HepG2 (cell line): ENCODE measurements around the gene CST8. TPM values are rescaled to one million over a fixed set of nuclear protein-coding genes. Genes with fewer than 3 reads are reported as not detected.

ENCODE experiments used
- CTCF ChIP-seq: sonication (generic); formaldehyde crosslinking; IDR thresholded peaks from 2 replicates; pipeline ENCODE4 v1.5.0; 2020; ENCODE audit warnings: mild to moderate bottlenecking, missing genetic modification reagents, moderate library complexity
- ETV5 ChIP-seq: IDR thresholded peaks from 2 replicates; pipeline ENCODE4 v1.6.1; 2018; ENCODE audit warnings: missing biosample characterization, missing genetic modification reagents, inconsistent platforms, borderline replicate concordance
- FOXA3 ChIP-seq: IDR thresholded peaks from 2 replicates; pipeline ENCODE4 v1.6.1; 2016; ENCODE audit warnings: missing genetic modification reagents, missing compliant biosample characterization
- HNRNPLL ChIP-seq: fragments of 200-400 bp; formaldehyde crosslinking; IDR thresholded peaks from 2 replicates; pipeline ENCODE4 v1.6.1; 2017; ENCODE audit warnings: mild to moderate bottlenecking, low read depth, low read length; ENCODE audit not compliant: poor library complexity, severe bottlenecking
- JUND ChIP-seq: sonication (generic); formaldehyde crosslinking; IDR thresholded peaks from 2 replicates; pipeline ENCODE4 v1.8.0; 2022; ENCODE audit warnings: mild to moderate bottlenecking, missing genetic modification reagents
- MLXIP ChIP-seq: sonication (generic); formaldehyde crosslinking; IDR thresholded peaks from 2 replicates; pipeline ENCODE4 v1.9.0; 2021; ENCODE audit warnings: missing genetic modification reagents, borderline replicate concordance
- MXI1 ChIP-seq: IDR thresholded peaks from 3 replicates; pipeline ENCODE4 v1.6.1; 2012; ENCODE audit warnings: low read depth, low read length, inconsistent platforms, borderline replicate concordance
- NAIF1 ChIP-seq: sonication (generic); formaldehyde crosslinking; IDR thresholded peaks from 2 replicates; pipeline ENCODE4 v1.5.0; 2020; ENCODE audit warnings: mild to moderate bottlenecking, missing genetic modification reagents, borderline replicate concordance
- NCOR1 ChIP-seq: fragments of 200-600 bp; sonication (generic); IDR thresholded peaks from 2 replicates; pipeline ENCODE4 v1.7.0; 2017; ENCODE audit warnings: antibody characterized with exemption, low read length, borderline replicate concordance
- PAX8 ChIP-seq: sonication (generic); formaldehyde crosslinking; IDR thresholded peaks from 2 replicates; pipeline ENCODE4 v1.8.0; 2022; ENCODE audit warnings: mild to moderate bottlenecking, missing genetic modification reagents, borderline replicate concordance
- POLR2A ChIP-seq, 2 experiments: IDR thresholded peaks; 2 replicates each; pipeline ENCODE4 v1.6.1; 2011; ENCODE audit warnings: low read depth in 2 of 2, low read length in 2 of 2, mild to moderate bottlenecking in 1 of 2, moderate library complexity in 1 of 2; ENCODE audit not compliant: insufficient read depth in 1 of 2
- RBAK ChIP-seq: sonication (generic); formaldehyde crosslinking; IDR thresholded peaks from 2 replicates; pipeline ENCODE4 v1.5.1; 2020; ENCODE audit warnings: mild to moderate bottlenecking, missing genetic modification reagents
- RORA ChIP-seq: sonication (generic); formaldehyde crosslinking; IDR thresholded peaks from 2 replicates; pipeline ENCODE4 v1.5.0; 2020; ENCODE audit warnings: mild to moderate bottlenecking, missing genetic modification reagents, moderate library complexity
- SNRNP70 ChIP-seq: fragments of 200-400 bp; formaldehyde crosslinking; IDR thresholded peaks from 2 replicates; pipeline ENCODE4 v1.6.1; 2017; ENCODE audit warnings: mild to moderate bottlenecking, low read depth, low read length, moderate library complexity
- SOX13 ChIP-seq, 3 experiments: fragments of 450-650 bp in 1 of 3; sonication (generic) in 1 of 3; formaldehyde crosslinking in 1 of 3; IDR thresholded peaks in 2 of 3; conservative IDR thresholded peaks in 1 of 3; 2 replicates each; pipeline versions ENCODE4 v1.5.0 to v1.6.1; 2016 to 2020; ENCODE audit warnings: antibody characterized with exemption in 1 of 3, mild to moderate bottlenecking in 1 of 3, missing compliant biosample characterization in 1 of 3, missing genetic modification reagents in 1 of 3, moderate library complexity in 1 of 3
- SP4 ChIP-seq: sonication (generic); formaldehyde crosslinking; IDR thresholded peaks from 2 replicates; pipeline ENCODE4 v1.8.1; 2023; ENCODE audit warnings: mild to moderate bottlenecking, missing genetic modification reagents
- THYN1 ChIP-seq: sonication (generic); formaldehyde crosslinking; IDR thresholded peaks from 2 replicates; pipeline ENCODE4 v1.8.1; 2023; ENCODE audit warnings: low read depth, mild to moderate bottlenecking, moderate library complexity, missing genetic modification reagents, borderline replicate concordance
- ZBTB1 ChIP-seq: sonication (generic); formaldehyde crosslinking; IDR thresholded peaks from 2 replicates; pipeline ENCODE4 v1.4.0; 2020; ENCODE audit warnings: missing genetic modification reagents, borderline replicate concordance
- ZFP36L1 ChIP-seq: sonication (generic); formaldehyde crosslinking; IDR thresholded peaks from 2 replicates; pipeline ENCODE4 v1.8.0; 2022; ENCODE audit warnings: mild to moderate bottlenecking, missing genetic modification reagents, moderate library complexity
- ZFP37 ChIP-seq: sonication (generic); formaldehyde crosslinking; IDR thresholded peaks from 2 replicates; pipeline ENCODE4 v1.4.0; 2020; ENCODE audit warnings: missing genetic modification reagents, borderline replicate concordance
- ZNF530 ChIP-seq: sonication (generic); formaldehyde crosslinking; IDR thresholded peaks from 2 replicates; pipeline ENCODE4 v1.5.0; 2020; ENCODE audit warnings: low read depth, mild to moderate bottlenecking, missing genetic modification reagents
- ZNF674 ChIP-seq: sonication (generic); formaldehyde crosslinking; IDR thresholded peaks from 2 replicates; pipeline ENCODE4 v1.5.0; 2020; ENCODE audit warnings: low read depth, mild to moderate bottlenecking, missing genetic modification reagents
- ZNF891 ChIP-seq: sonication (generic); formaldehyde crosslinking; IDR thresholded peaks from 2 replicates; pipeline ENCODE4 v1.5.0; 2020; ENCODE audit warnings: mild to moderate bottlenecking, missing genetic modification reagents
- ZSCAN31 ChIP-seq: sonication (generic); formaldehyde crosslinking; IDR thresholded peaks from 2 replicates; pipeline ENCODE4 v1.5.0; 2020; ENCODE audit warnings: low read depth, mild to moderate bottlenecking, missing genetic modification reagents
- polyA plus RNA-seq, 8 experiments: library from polyadenylated mRNA; depleted of rRNA in 3 of 8; stranded (reverse) in 7 of 8; unstranded in 1 of 8; fragments of >200 nt; fragmentation: Illumina TruSeq in 4 of 8; extraction: Trizol in 4 of 8; gene quantifications; 2 replicates each; pipeline versions ENCODE4 v1.2.1 to v1.2.3, GENCODE V29; 2011 to 2016; ENCODE audit warnings: low read depth in 4 of 8, missing spikeins in 1 of 8, mixed read lengths in 1 of 8; ENCODE audit not compliant: insufficient read depth in 1 of 8
- total RNA-seq, 5 experiments: library from RNA; depleted of rRNA; stranded (reverse); fragments of >200 nt; fragmentation: Illumina TruSeq; extraction: Trizol; gene quantifications; 2 replicates each; pipeline ENCODE4 v1.2.3, GENCODE V29; 2016; ENCODE audit warnings: low read depth in 1 of 5

The CST8 gene
- total and polyA plus RNA-seq, 2 of the 13 experiments (the other 11 are each of a cell fraction or from before 2014, with no cell fraction given), result not detected

DNA sequence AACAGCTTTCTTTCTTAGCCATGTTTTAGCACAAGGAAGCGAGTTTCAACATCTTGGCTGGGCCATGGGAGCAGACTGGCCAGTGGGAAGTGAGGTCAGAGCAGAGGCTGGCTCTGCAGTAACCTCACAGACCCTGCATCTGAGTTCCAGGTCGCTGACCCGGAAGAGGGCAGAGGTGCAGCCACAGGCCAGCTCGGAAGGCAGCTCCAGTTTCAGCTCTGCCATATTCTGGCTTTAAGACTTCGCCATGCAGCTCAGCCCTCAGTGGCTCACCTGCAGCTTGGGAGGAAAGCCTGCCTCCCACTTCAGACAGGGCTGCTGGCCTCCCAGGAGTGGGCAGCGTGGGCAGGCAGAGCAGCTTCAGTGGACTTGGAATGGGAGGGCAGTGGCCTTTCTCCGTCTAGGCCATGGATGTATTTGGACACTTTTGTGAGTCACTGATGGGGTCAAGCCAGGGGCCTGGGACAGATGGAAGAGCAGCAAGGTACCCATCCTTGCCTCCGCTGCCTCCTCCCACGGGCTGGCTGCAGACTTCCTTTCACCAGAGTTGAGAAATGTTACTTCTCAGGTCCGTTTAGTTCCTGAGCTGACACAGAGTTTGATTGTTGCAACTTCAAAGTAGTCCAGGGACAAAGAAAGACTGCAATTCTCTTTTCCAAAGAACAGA, 18.5 kb downstream of the CST8 start (continued):
- TF ChIP-seq CTCF (CRISPR knock-in tag), result no peak; the same call in 1 of the 2 replicates
- no peak for TF ChIP-seq SOX13 (IDR thresholded peaks at IDR 0.05)
- TF ChIP-seq SOX13 (CRISPR knock-in tag; conservative IDR thresholded peaks at IDR 0.05 in 1 of 2, IDR thresholded peaks at IDR 0.05 in 1 of 2), result 0 out of 4 replicates have a peak, but pooled peaks of 1 of the 2 experiments have one; percentile 12
- no peak for TF ChIP-seq MLXIP (CRISPR knock-in tag)
- TF ChIP-seq PAX8, result no peak
- TF ChIP-seq ZFP37 (CRISPR knock-in tag), result no peak
- TF ChIP-seq MXI1, result no peak
- no peak for TF ChIP-seq ZBTB1
- TF ChIP-seq JUND (CRISPR knock-in tag), result 0 out of 2 replicates have a peak, but pooled peaks have one; percentile 65
- TF ChIP-seq SP4, result no peak
- TF ChIP-seq ZSCAN31 (CRISPR knock-in tag), result no peak
- peak in 1 of 2 experiments; percentile 57; a peak in 1 of 4 replicates for TF ChIP-seq POLR2A (IDR thresholded peaks at IDR 0.05; ENCODE audit: insufficient read depth in 1 of 2, low read depth in 2 of 2, low read length in 2 of 2)
- TF ChIP-seq ZNF674 (CRISPR knock-in tag), result no peak
- no peak for TF ChIP-seq RORA (CRISPR knock-in tag)
- no peak for TF ChIP-seq FOXA3
- no peak for TF ChIP-seq RBAK (CRISPR knock-in tag)
- TF ChIP-seq HNRNPLL, result no peak
- no peak for TF ChIP-seq NCOR1
- no peak for TF ChIP-seq THYN1 (CRISPR knock-in tag)
- TF ChIP-seq ZNF891 (CRISPR knock-in tag), result 0 out of 2 replicates have a peak, but pooled peaks have one; percentile 39
- no peak; the same call in 1 of the 2 replicates for TF ChIP-seq ZFP36L1 (CRISPR knock-in tag)
- TF ChIP-seq ETV5 (CRISPR knock-in tag), result peak; percentile 32; the same call in 1 of the 2 replicates
- no peak for TF ChIP-seq ZNF530
- no peak for TF ChIP-seq NAIF1 (CRISPR knock-in tag)
- no peak for TF ChIP-seq SNRNP70
